HG03521 (cell line): ENCODE data around the gene IRF2.
"Not testable (repeated sequence)": the region's sequence is repeated elsewhere in the genome, so short reads cannot be mapped to it uniquely, and the experiment has no call there.

Experiments
- ATAC-seq: cut with Tn5 transposase; IDR thresholded peaks from one replicate; pipeline ENCODE4 v1.9.1; 2021; ENCODE audit warnings: mild to moderate bottlenecking, moderate library complexity; ENCODE audit not compliant: unreplicated experiment

The IRF2 gene

DNA sequence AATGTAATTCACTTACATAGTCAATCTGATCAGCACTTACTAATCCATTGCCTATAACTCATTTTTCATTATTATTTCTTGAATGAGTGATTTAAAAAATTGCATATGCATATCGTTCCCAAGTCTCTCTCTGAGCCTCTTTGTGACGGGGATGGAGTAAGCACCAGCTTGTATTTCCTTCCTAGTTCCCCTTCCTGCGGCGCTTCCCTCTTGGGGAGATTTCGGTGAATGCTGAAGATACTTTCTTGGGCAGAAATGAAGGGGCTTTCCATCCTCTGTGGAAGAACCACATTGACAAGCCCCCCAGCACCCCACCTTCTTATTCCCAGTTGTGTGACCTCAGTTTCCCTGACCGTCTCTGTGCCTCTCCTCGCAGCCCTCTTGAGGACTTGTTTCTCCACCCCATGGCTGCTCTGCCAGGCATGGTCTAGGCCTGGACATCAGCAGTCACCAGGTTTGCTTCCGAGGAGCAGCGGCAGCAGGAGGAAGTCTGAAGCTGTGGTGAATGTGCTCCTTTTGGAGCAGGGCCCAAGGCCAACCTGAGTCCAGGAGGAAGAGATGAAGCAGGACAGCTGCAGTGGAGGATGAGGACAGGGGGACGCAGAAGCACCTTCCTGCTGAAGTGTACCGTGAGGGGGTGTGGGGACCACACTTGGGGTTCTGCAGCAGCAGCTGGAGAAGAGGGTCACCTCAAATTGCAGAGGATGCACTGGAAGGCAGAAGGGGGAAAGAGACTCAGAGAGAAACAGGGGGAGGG lies 124.9 kb downstream of the IRF2 start:
- no peak for ATAC-seq

DNA sequence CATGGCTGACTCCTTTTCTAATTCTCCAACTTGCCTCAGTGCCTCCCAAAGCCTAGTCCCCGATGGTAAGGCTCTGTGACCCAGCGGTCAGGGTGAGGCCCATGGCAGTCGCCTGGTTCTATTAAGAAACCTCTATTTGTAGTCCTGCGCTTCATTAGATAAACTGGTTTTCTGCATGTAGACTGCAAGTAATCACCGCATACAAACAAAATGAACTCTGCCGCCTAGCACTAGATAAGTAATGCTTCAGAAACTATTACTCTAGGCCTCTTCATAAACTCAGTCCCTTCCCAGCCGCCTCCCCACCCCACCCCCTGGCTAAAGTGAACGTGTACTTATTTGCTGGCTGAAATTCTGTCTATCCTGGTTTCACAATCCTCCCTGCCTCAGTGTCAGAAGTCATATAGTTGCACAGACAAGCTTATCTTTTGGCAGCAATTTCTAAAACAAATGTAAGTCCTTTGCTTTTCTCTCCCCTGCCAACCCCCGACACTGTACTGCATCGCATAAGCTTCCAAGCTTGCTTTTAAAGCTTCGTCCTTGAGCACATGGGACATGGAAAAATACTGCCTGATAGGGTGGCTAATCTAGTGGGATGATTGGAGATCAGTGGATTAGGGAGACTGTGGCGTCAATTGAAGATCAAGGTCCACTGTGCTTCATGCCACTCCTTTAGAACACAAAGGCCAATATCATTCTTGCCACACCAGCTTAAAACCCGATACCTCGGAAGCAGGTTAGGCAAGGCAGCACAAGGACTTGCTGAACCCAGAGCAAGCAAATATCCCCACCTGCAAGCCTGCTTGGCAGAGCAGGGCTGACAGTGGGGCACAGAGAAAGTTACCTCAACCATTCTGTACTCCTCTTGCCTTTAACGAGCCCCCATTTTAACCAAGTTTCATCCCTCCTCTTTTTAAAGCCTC lies 125.8 kb downstream of the IRF2 start:
- ATAC-seq, result no peak

DNA sequence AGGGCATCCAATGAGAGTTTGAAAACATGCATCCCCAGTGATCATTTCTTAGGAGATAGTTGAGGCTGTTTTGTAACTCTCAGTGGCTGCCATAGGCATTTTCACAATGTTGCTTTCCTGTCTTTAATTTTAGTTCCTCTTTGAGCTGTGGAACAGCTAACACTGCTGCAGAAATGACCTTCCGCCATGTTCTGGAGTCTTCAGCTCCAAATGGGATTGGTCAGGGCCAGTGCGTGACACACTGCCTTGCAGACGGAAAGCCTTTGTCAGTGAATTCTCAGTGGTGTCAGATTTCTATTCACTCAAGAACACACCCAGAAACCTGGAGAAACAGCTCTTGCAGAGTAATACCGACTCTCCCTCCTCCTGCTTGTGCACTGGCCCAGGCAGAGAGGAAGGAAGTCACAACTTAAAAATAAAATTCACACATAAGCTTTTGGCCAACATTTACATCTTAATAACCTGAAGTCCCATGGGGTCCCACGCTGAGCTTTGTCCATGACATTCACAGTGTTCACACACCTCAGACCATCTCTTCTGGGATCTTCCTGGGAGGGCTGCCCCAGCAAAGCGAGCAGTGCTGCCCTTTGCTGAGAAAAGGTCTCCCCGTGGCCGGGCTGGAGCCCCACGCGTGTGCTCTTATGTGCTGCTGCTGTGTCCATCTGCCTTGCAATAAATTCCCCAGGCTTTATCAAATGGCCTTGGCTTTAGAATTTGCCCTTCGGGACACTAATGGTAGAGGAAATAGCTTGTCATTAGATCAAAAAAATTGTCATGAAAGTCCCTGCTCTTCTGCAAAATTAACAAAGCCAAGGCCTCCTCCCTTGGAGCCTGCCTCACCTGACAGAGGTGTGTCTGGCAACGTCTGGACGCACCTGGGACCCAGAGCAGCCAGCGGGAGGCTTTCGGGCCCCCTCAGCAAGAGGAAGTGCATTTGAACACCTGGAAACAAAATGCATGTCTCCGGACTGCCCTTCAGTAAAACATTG lies 126.8 kb downstream of the IRF2 start:
- peak; percentile 56 for ATAC-seq

DNA sequence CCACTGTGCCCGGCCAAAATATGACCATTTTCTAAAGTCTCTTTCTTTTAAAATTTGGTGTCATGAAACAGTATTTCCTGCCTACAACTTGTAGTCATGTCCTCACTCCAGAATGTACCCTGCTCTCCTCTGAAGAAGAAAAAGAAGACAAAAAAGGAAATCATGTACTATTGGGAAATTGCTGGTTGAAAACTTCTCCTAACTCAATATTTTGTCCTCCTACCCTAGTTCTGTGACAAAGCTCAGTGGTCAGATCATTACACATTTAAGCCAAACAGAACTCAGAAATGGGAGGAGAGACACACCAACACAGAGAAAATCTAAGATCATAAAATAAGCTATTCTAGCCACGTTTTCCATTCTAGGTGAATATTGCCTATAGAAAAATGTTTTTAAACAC lies 127.7 kb downstream of the IRF2 start:
- no peak for ATAC-seq

DNA sequence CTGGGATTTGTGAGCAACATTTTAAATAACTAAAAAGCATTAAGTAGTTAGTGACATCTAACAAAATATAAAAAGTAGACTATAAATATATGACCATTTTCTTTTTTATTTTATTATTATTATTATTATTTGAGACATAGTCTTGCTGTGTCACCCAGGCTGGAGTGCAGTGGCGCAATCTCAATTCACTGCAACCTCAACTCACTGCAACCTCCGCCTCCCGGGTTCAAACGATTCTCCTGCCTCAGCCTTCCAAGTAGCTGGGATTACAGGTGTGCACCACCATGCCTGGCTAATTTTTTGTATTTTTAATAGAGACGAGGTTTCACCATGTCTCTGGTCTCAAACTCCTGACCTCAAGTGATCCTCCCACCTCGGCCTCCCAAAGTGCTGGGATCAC lies 128.1 kb downstream of the IRF2 start:
- ATAC-seq, result not testable (repeated sequence)

DNA sequence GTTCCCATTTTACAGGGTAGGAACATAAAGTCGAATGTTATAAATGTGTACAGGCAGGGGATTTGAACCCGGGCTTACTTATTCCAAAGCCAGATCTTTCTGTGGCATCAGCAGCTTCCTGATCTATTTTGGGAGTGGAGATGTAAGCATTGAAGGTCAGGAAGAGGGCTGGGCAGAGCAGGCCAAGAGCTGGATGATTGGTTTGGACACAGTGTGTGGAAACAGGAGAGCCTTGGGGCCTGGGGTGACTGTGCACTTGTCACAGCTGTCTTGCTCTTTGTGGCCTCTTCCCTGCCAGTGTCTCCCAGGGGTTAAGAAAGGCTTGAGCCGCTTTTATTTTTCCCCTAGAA lies 128.8 kb downstream of the IRF2 start:
- no peak for ATAC-seq

DNA sequence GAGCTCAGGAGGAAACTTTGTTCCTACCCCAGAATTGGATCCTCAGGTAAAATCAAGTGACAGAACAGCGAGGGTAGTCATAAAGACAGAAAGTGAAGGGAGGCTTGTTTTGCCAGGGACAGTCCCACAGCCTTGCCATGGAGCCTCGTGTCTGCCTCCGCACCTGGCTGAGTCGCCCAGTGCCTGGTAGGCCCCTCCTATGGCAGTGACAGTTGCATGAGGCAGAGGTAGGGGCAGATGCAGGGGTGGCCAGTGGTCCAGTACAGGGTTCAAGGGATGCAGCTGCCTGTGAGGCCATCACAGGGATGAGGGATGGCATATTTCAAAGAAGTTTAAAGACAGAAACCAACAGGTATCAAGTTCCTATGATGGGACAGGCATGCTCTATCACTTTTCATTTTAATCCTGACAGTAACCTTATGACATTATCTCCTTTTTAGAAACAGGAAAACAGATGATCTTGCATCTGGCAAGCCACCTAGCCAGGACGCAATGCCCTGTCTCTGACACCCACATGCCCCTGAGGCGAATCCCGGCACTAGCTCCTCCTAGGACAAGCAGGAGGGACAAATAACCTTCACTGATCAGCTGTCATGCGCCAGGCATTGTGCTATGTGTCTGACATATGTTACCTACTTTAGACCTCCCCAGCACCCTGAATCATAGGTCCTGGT lies 129.3 kb downstream of the IRF2 start:
- no peak for ATAC-seq

DNA sequence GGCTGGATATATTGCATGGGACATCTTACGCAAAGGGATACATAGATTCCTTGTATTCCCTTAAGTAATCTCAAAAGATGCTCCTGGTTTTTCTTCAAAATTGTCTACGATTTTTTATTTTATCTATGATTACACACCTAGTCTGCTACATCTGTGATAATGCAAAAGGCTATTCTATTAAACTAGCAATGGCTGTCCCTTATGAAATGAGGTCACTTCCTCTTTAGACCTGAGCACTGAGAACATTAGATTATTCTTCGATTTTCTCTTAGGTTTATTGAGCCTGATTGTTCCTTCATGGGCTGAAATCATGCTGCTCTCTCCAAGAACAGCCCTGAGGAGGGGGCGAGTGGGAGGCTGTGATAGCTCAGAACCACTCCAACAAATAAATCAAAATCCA lies 129.9 kb downstream of the IRF2 start:
- ATAC-seq, result no peak

DNA sequence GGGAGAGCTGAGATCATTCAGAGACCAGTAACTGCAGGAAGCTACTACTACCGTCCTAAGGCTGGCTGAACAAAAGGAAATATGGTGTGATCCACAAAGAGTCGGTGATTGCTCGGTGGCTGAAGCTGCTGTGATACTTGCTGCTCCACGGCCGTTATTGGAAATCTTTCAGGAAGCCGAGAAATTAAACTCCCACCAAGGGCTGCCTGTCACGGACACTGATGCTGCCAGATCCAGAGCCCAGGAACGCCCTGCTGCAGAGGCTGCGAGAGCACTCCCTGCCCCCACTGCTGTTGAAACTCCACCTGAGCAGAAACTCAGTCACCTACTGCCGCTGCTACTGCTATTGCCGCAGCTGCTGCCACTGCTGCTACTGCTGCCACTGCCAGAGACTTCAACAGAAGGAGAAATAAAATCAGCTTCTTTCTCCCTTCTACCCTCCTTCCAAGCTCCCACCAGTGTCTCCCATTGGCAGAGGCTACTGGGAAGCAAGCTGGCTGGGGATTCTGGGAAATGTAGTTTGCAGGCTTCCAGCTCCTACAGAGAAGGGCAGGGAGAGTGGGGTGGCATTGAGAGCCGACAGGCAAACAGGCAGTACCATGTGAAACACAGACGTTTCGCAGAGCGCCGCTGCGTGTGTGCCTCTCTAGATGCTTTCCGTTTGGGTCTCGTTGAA lies 130.7 kb downstream of the IRF2 start:
- peak; percentile 27 for ATAC-seq

DNA sequence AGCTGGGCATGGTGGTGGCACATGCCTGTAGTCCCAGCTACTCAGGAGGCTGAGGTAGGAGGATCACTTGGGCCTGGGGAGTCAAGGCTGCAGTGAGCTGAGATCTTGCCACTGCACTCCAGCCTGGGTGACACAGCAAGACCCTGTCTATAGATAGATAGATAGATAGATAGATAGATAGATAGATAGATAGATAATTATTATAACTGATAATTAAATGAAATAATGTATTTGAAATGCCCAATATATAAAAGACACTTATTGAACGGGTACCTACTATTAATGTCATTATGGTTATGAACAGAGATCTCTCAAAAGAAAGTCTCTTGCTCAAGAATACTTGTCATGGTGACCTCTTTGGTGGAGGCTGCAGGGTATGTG lies 131.5 kb downstream of the IRF2 start:
- ATAC-seq, result not testable (repeated sequence)

DNA sequence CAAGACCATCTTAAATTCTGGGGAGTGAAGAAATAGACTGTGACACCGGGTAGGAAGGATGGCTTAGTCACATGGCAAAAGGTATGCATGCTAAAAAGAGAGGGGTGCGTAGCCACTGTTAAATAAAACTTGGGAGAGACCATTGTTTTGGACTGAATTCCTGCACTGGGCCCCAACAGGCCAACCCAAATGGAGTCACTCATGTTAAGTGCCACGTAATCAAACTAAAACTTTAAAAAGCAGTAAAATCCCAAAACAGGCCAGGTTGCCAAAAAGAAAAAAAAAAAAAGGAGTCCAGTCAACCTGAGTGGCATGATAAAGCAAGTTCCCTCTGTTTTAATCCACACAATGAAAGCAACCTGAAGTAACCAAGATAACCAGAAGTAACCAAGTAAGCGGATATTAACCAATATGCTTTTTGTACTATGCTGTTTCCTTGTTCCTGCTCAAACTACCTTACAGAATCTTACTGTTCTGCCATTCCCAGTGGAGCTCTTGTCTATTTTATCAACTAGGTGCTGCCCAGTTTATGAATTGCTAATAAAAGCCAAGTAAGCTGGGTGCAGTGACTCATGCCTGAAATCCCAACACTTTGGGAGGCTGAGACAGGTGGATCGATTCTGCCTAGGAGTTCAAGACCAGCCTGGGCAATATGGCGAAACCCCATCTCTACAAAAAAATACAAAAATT lies 132.0 kb downstream of the IRF2 start:
- ATAC-seq, result no peak

DNA sequence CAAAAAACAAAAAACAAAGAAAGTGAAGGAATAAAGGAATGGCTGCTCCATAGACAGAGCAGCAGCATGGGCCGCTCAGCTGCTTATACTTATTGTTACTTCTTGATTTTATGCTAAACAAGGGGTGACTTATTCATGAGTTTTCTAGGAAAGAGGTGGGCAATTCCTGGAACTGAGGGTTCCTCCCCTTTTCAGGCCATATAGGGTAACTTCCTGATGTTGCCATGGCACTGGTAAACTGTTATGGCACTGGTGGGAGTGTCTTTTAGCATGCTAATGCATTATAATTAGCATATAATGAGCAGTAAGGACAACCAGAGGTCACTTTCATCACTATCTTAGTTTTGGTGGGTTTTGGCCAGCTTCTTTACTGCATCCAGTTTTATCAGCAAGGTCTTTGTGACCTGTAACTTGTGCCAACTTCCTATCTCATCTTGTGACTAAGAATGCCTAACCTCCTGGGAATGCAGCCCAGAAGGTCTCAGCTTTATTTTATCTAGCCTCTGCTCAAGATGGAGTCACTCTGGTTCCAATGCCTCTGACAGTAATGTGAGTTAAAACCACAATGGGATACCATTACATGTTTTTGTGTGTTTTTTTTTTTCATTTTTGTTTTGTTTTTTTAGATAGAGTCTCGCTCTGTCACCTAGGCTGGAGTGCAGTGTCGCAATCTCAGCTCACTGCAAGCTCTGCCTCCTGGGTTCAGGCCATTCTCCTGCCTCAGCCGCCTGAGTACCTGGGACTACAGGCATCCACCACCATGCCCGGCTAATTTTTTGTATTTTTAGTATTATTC lies 134.8 kb downstream of the IRF2 start:
- not testable (repeated sequence) for ATAC-seq

DNA sequence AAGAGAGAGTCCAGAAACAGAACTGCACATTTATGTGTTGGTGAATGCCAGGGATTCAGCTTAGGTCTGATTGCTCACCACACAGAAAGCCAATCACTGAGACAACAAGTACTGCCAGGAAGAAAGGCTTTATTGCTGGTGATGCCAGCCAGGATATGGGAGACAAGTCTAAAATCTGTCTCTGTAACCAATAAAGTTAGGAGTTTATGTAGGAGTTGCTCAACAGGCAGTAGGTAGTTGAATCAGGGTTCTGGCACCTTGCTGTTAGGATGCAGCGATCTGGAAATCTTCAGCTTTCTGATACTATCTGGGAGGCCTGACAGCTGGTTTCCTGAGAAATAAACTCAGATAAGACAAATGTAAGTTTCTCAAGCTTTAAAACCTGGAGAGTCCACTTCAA lies 136.4 kb downstream of the IRF2 start:
- ATAC-seq, result no peak
